H9 (cell line): ENCODE results near the gene CDRT15L2. TPM values are rescaled to one million over a fixed set of nuclear protein-coding genes. Genes with fewer than 3 reads are reported as not detected.
A peak's percentile ranks its signal among the peaks of the same experiment; 100 is the strongest.
"Not testable (repeated sequence)": the region's sequence is repeated elsewhere in the genome, so short reads cannot be mapped to it uniquely, and the experiment has no call there.

Experiments
- DNase-seq: peaks from one replicate; pipeline ENCODE4 v3.0.0-alpha.2; 2017
- H2AFZ ChIP-seq: one replicate; pipeline ENCODE4 v1.6.1; 2013; ENCODE audit warnings: mild to moderate bottlenecking, low read length, control low read depth, moderate library complexity
- H2AK5ac ChIP-seq: 2 replicates; pipeline ENCODE4 v1.6.1; 2013; ENCODE audit warnings: low read length, control low read depth, mixed read lengths; ENCODE audit not compliant: insufficient read length
- H2BK120ac ChIP-seq: one replicate; pipeline ENCODE4 v1.6.1; 2013; ENCODE audit warnings: low read depth, mild to moderate bottlenecking, low read length, control low read depth, inconsistent platforms; ENCODE audit not compliant: poor library complexity, severe bottlenecking
- H2BK12ac ChIP-seq: 2 replicates; pipeline ENCODE4 v1.6.1; 2013; ENCODE audit warnings: low read length, control low read depth, mixed read lengths, low read depth; ENCODE audit not compliant: insufficient read length
- H2BK15ac ChIP-seq: 2 replicates; pipeline ENCODE4 v1.6.1; 2013; ENCODE audit warnings: low read depth, low read length, control low read depth
- H2BK20ac ChIP-seq: one replicate; pipeline ENCODE4 v1.6.1; 2013; ENCODE audit warnings: low read depth, mild to moderate bottlenecking, low read length, control low read depth, inconsistent platforms; ENCODE audit not compliant: poor library complexity, severe bottlenecking
- H2BK5ac ChIP-seq: 2 replicates; pipeline ENCODE4 v1.6.1; 2013; ENCODE audit warnings: low read length, control low read depth, mixed read lengths; ENCODE audit not compliant: insufficient read length
- H3K14ac ChIP-seq: 2 replicates; pipeline ENCODE4 v1.6.1; 2013; ENCODE audit warnings: low read length, control low read depth; ENCODE audit not compliant: insufficient read depth
- H3K18ac ChIP-seq: 2 replicates; pipeline ENCODE4 v1.6.1; 2013; ENCODE audit warnings: low read depth, mild to moderate bottlenecking, mixed read lengths, low read length, control low read depth; ENCODE audit not compliant: insufficient read length
- H3K23ac ChIP-seq: 2 replicates; pipeline ENCODE4 v1.6.1; 2013; ENCODE audit warnings: low read length, control low read depth, mixed read lengths, low read depth; ENCODE audit not compliant: insufficient read length
- H3K23me2 ChIP-seq: 2 replicates; pipeline ENCODE4 v1.6.1; 2013; ENCODE audit warnings: low read depth, mild to moderate bottlenecking, mixed read lengths, low read length, control low read depth; ENCODE audit not compliant: insufficient read length, poor library complexity, severe bottlenecking
- H3K27ac ChIP-seq: 2 replicates; pipeline ENCODE4 v1.5.1; 2013; ENCODE audit warnings: low read length, control low read depth, mixed read lengths, low read depth; ENCODE audit not compliant: insufficient read length
- H3K27me3 ChIP-seq: 2 replicates; pipeline ENCODE4 v1.6.1; 2013; ENCODE audit warnings: low read length, control low read depth, inconsistent platforms; ENCODE audit not compliant: insufficient read depth
- H3K4ac ChIP-seq: 2 replicates; pipeline ENCODE4 v1.6.1; 2013; ENCODE audit warnings: low read depth, mild to moderate bottlenecking, control low read depth, inconsistent platforms, low read length, moderate library complexity
- H3K4me1 ChIP-seq: 2 replicates; pipeline ENCODE4 v1.6.1; 2013; ENCODE audit warnings: low read length, control low read depth, inconsistent platforms; ENCODE audit not compliant: insufficient read depth
- H3K4me2 ChIP-seq: 2 replicates; pipeline ENCODE4 v1.6.1; 2013; ENCODE audit warnings: low read length, control low read depth, mixed read lengths; ENCODE audit not compliant: insufficient read length, insufficient read depth
- H3K56ac ChIP-seq: 2 replicates; pipeline ENCODE4 v1.6.1; 2013; ENCODE audit warnings: low read depth, mild to moderate bottlenecking, mixed read lengths, low read length, control low read depth; ENCODE audit not compliant: insufficient read length
- H3K79me1 ChIP-seq: 2 replicates; pipeline ENCODE4 v1.6.1; 2013; ENCODE audit warnings: low read depth, mild to moderate bottlenecking, moderate library complexity, low read length, control low read depth, inconsistent platforms; ENCODE audit not compliant: insufficient read depth, poor library complexity, severe bottlenecking
- H3K79me2 ChIP-seq: 2 replicates; pipeline ENCODE4 v1.6.1; 2013; ENCODE audit warnings: low read length, control low read depth, inconsistent platforms; ENCODE audit not compliant: insufficient read depth
- H3K9ac ChIP-seq: 2 replicates; pipeline ENCODE4 v1.6.1; 2013; ENCODE audit warnings: low read length, control low read depth, mixed read lengths; ENCODE audit not compliant: insufficient read length; ENCODE audit errors: extremely low read depth
- H3K9me3 ChIP-seq: one replicate; pipeline ENCODE4 v1.6.1; 2013; ENCODE audit warnings: low read depth, low read length, inconsistent platforms; ENCODE audit not compliant: control insufficient read depth
- H3T11ph ChIP-seq: one replicate; pipeline ENCODE4 v1.6.1; 2013; ENCODE audit warnings: mild to moderate bottlenecking, low read length, control low read depth, inconsistent platforms
- H4K20me1 ChIP-seq: one replicate; pipeline ENCODE4 v1.6.1; 2013; ENCODE audit not compliant: control insufficient read depth, insufficient read length, insufficient read depth
- H4K5ac ChIP-seq: 2 replicates; pipeline ENCODE4 v1.6.1; 2013; ENCODE audit warnings: low read depth, mild to moderate bottlenecking, mixed read lengths, low read length, control low read depth; ENCODE audit not compliant: insufficient read length
- H4K8ac ChIP-seq: replicated peaks from 2 replicates; pipeline ENCODE4 v1.6.1; 2013; ENCODE audit warnings: low read length, control low read depth, mixed read lengths, low read depth; ENCODE audit not compliant: insufficient read length
- H4K91ac ChIP-seq: 2 replicates; pipeline ENCODE4 v1.6.1; 2013; ENCODE audit warnings: low read depth, mild to moderate bottlenecking, moderate library complexity, mixed read lengths, low read length, control low read depth; ENCODE audit not compliant: insufficient read length
- H3K27ac Mint-ChIP-seq, 3 experiments: 2 replicates in 2 of 3; 3 replicates in 1 of 3; pipeline ENCODE4 v1.8.0; 2020 to 2021; ENCODE audit warnings: mixed read lengths in 3 of 3, mild to moderate bottlenecking in 1 of 3, moderate library complexity in 1 of 3
- H3K27me3 Mint-ChIP-seq: 2 replicates; pipeline ENCODE4 v1.8.0; 2021; ENCODE audit warnings: low read depth, mild to moderate bottlenecking, moderate library complexity, mixed read lengths
- H3K36me3 Mint-ChIP-seq, 3 experiments: 2 replicates in 2 of 3; 3 replicates in 1 of 3; pipeline ENCODE4 v1.8.0; 2020 to 2021; ENCODE audit warnings: low read depth in 3 of 3, mixed read lengths in 3 of 3; ENCODE audit not compliant: insufficient read depth in 1 of 3
- H3K4me1 Mint-ChIP-seq, 2 experiments: 2 replicates each; pipeline ENCODE4 v1.8.0; 2020; ENCODE audit warnings: mixed read lengths in 2 of 2
- H3K4me3 Mint-ChIP-seq, 2 experiments: 2 replicates in 1 of 2; 3 replicates in 1 of 2; pipeline ENCODE4 v1.8.0; 2020 to 2021; ENCODE audit warnings: mild to moderate bottlenecking in 2 of 2, mixed read lengths in 2 of 2, moderate library complexity in 1 of 2
- H3K9me3 Mint-ChIP-seq, 2 experiments: 2 replicates in 1 of 2; 3 replicates in 1 of 2; pipeline ENCODE4 v1.8.0; 2020; ENCODE audit warnings: mild to moderate bottlenecking in 2 of 2, mixed read lengths in 2 of 2, moderate library complexity in 1 of 2
- WGBS: extraction: QIAGEN DNeasy Blood & Tissue Kit; methylation state at CpG from one replicate; pipeline ENCODE4 v1.1.7; 2013; ENCODE audit warnings: missing lambda C conversion rate, low lambda C conversion rate, mixed read lengths; ENCODE audit not compliant: insufficient read length; ENCODE audit errors: extremely low coverage; 5-methylcytosine and 5-hydroxymethylcytosine counted together
- total RNA-seq: library from RNA; stranded (reverse); gene quantifications from 2 replicates; pipeline ENCODE4 v1.2.1, GENCODE V29; 2021

CDRT15L2 gene
- total RNA-seq, 1 experiment from 2014 or later = not detected

- not testable (repeated sequence) for H2BK120ac ChIP-seq, H2AK5ac ChIP-seq, H3K14ac ChIP-seq, H3K4me2 ChIP-seq, H2BK12ac ChIP-seq, H2BK5ac ChIP-seq, H3K27me3 Mint-ChIP-seq, H2AFZ ChIP-seq, H3K23me2 ChIP-seq, H3K18ac ChIP-seq, H3K9me3 ChIP-seq, H3K27me3 ChIP-seq, H3K4ac ChIP-seq, H4K20me1 ChIP-seq, H3K36me3 Mint-ChIP-seq, H3K23ac ChIP-seq, H4K8ac ChIP-seq, H3K4me3 Mint-ChIP-seq, H2BK20ac ChIP-seq, DNase-seq, H3K4me1 ChIP-seq, H3K9ac ChIP-seq, H3K56ac ChIP-seq, H3K9me3 Mint-ChIP-seq, H3K27ac ChIP-seq, H3K79me2 ChIP-seq, H3K79me1 ChIP-seq, H4K5ac ChIP-seq, H3K4me1 Mint-ChIP-seq, H3T11ph ChIP-seq, H4K91ac ChIP-seq, H2BK15ac ChIP-seq
- WGBS = no CpG with 5 or more reads among the region's 3 CpGs
- peak overlapping the region in 1 of 3 experiments; percentile 64; a peak in 1 of 7 replicates for H3K27ac Mint-ChIP-seq
Observed at GRCh38 chr17:20609490-20609889, 30.0 kb downstream of the CDRT15L2 start.
